Esophagus mucosa (tissue), 1 donor: ENCODE measurements around the gene IFNA14. TPM values are rescaled to one million over a fixed set of nuclear protein-coding genes. Genes with fewer than 3 reads are reported as not detected.
"Not testable (repeated sequence)": the region's sequence is repeated elsewhere in the genome, so short reads cannot be mapped to it uniquely, and the experiment has no call there.

ENCODE experiments used
- ATAC-seq: fragments of 200-7000 bp; cut with Tn5 transposase; one replicate; pipeline ENCODE4 v1.9.1; 2020
- total RNA-seq: library from RNA; stranded (reverse); gene quantifications from one replicate; pipeline ENCODE4 v1.2.4, GENCODE V29; 2023
- donor health status: DM: yes; HTN: yes; CAD: no.

Gene IFNA14
- total RNA-seq, 1 donor from 2014 or later = not detected

GRCh38 chr9:21213411-21214326 is 26.1 kb downstream of the IFNA14 start:
- ATAC-seq = not testable (repeated sequence)

DNA sequence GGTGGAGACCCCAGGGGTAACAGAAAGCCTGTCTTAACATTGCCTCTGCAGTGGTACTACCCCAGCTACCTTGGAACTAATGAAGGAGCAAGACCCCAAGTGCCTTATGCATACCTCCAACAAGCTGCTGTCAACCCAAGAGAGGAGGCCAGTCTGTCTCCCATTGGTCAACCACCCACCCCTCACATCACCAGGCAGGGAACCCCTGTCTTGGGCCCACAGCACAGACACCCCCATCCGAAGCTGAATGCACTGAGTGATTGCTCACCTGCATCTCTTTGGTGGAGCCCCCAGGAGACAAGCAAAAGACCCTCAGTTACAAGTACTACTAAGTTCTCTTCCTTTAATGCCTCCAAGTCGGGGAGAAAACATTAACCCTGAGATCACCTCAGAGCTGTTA is 27.6 kb downstream of the IFNA14 start:
- ATAC-seq = not testable (repeated sequence)

- ATAC-seq = not testable (repeated sequence)
Observed at GRCh38 chr9:21210782-21211181, 29.0 kb downstream of the IFNA14 start.

- ATAC-seq = no peak
Observed at GRCh38 chr9:21210311-21210710, 29.5 kb downstream of the IFNA14 start.

- ATAC-seq = not testable (repeated sequence)
Observed at GRCh38 chr9:21207043-21207442, 32.8 kb downstream of the IFNA14 start, which contains the start of gene IFNA10. IFNA10 (minus strand) TSS chr9:21207143; CDS start chr9:21207097, 46 bp downstream.

GRCh38 chr9:21205204-21205603 is 34.6 kb downstream of the IFNA14 start:
- ATAC-seq = no peak

- ATAC-seq = not testable (repeated sequence)
Observed at GRCh38 chr9:21202105-21202504, 37.7 kb downstream of the IFNA14 start, which contains the start of gene IFNA7. IFNA7 (minus strand) TSS chr9:21202205; CDS start chr9:21202165, 40 bp downstream.

DNA sequence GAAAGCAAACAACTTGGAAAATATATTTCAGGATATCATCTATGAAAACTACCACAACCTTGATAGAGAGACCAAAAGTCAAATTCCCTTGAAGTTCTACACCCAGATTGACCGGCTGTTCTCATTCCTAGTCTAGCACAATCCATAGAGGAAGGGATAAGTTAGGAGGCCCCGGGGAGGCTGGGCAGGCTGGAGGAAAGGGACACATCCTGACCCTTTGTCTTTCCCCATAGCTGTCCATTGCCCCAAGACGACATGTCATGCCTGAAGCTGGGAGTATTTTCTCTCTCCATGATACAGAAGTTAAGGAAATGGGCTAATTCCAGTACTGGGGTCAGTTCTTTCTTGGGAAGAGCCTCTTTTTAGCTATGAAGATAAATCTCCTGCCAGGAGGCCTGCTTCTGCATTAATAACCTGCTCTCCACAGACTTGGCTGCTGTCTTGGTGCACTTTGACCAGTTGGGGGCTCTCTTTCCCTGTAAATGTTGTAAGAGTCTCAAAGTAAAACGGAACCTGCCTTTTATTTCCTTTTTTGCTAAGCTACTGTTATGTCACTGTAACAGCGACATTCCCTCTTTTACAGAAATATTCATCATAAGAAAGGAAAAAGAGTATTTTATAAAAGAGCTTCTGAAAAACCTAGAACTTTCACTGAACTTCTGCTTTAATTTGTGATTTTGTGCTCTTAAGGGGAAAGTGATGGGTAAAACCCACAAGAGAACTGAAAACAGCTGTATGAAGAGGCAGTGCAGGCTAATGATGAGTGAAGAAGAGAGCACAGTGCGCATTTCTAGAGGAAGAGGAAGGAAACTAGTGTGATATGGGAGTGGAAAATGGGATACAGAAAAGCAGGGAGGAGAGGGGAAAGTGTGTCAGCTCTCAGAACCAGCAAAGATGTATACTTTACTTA is 44.7 kb downstream of the IFNA14 start:
- peak; percentile 72 for ATAC-seq

Other genes starting within 250 kb of the IFNA14 start
- gene HACD4, start 208.4 kb downstream of the IFNA14 start, total RNA-seq = 1.6 TPM
- gene IFNB1, start 162.1 kb downstream of the IFNA14 start, total RNA-seq = not detected
- not detected for gene IFNW1, start 98.2 kb downstream of the IFNA14 start, total RNA-seq
- gene IFNA21, start 73.3 kb downstream of the IFNA14 start, total RNA-seq = not detected
- not detected for gene IFNA4, start 52.4 kb downstream of the IFNA14 start, total RNA-seq
- gene IFNA7, start 37.8 kb downstream of the IFNA14 start, total RNA-seq = not detected
- not detected for gene IFNA10, start 32.9 kb downstream of the IFNA14 start, total RNA-seq
- not detected for gene IFNA16, start 22.7 kb downstream of the IFNA14 start, total RNA-seq
- not detected for gene IFNA17, start 11.8 kb downstream of the IFNA14 start, total RNA-seq
- gene IFNA5, start 65.3 kb upstream of the IFNA14 start, total RNA-seq = not detected
- 10.1 TPM for gene KLHL9, start 95.4 kb upstream of the IFNA14 start, total RNA-seq
- not detected for gene IFNA6, start 110.9 kb upstream of the IFNA14 start, total RNA-seq
- not detected for gene IFNA13, start 128.1 kb upstream of the IFNA14 start, total RNA-seq
- gene IFNA2, start 145.4 kb upstream of the IFNA14 start, total RNA-seq = not detected
- not detected for gene IFNA8, start 169.1 kb upstream of the IFNA14 start, total RNA-seq
- gene IFNA1, start 200.4 kb upstream of the IFNA14 start, total RNA-seq = not detected
- gene IFNE, start 242.3 kb upstream of the IFNA14 start, total RNA-seq = 5.6 TPM